ENCODE results near the gene GPC1.

The GPC1 gene

GRCh38 chr2:240457223-240458043 lies 22.0 kb downstream of the GPC1 start:
- DNase-seq: no peak

- DNase-seq: no peak
Measured at GRCh38 chr2:240458044-240458899, 22.8 kb downstream of the GPC1 start.

GRCh38 chr2:240458900-240459391 lies 23.5 kb downstream of the GPC1 start:
- no peak for DNase-seq

GRCh38 chr2:240459401-240460252 lies 24.2 kb downstream of the GPC1 start:
- no peak for DNase-seq

- no peak for DNase-seq
Measured at GRCh38 chr2:240460253-240460711, 24.8 kb downstream of the GPC1 start.

GRCh38 chr2:240460781-240461431 lies 25.4 kb downstream of the GPC1 start:
- no peak for DNase-seq

GRCh38 chr2:240461471-240462072 lies 26.1 kb downstream of the GPC1 start:
- no peak for DNase-seq

- no peak for DNase-seq
Measured at GRCh38 chr2:240462073-240462706, 26.7 kb downstream of the GPC1 start.

- DNase-seq: no peak
Measured at GRCh38 chr2:240462707-240463273, 27.3 kb downstream of the GPC1 start.

GRCh38 chr2:240463274-240463865 lies 27.9 kb downstream of the GPC1 start:
- no peak for DNase-seq

GRCh38 chr2:240463866-240464481 lies 28.5 kb downstream of the GPC1 start:
- DNase-seq: no peak

- DNase-seq: no peak
Measured at GRCh38 chr2:240464514-240465241, 29.2 kb downstream of the GPC1 start.

- DNase-seq: peak in 1 of 2 experiments; percentile 0
Measured at GRCh38 chr2:240465268-240465764, 29.9 kb downstream of the GPC1 start.

GRCh38 chr2:240465765-240466578 lies 30.5 kb downstream of the GPC1 start:
- no peak for DNase-seq

- no peak for DNase-seq
Measured at GRCh38 chr2:240466579-240467148, 31.2 kb downstream of the GPC1 start.

- no peak for DNase-seq
Measured at GRCh38 chr2:240467149-240467642, 31.7 kb downstream of the GPC1 start.

GRCh38 chr2:240467659-240468302 lies 32.3 kb downstream of the GPC1 start:
- no peak for DNase-seq
